UCSD-AML1 (cell line): ENCODE data around the gene MMP3.

Experiments used
- DNase-seq: peaks from one replicate; lab custom pipeline; 2025; ENCODE audit not compliant: unreplicated experiment; lab: John Stamatoyannopoulos, UW

The MMP3 gene

DNA sequence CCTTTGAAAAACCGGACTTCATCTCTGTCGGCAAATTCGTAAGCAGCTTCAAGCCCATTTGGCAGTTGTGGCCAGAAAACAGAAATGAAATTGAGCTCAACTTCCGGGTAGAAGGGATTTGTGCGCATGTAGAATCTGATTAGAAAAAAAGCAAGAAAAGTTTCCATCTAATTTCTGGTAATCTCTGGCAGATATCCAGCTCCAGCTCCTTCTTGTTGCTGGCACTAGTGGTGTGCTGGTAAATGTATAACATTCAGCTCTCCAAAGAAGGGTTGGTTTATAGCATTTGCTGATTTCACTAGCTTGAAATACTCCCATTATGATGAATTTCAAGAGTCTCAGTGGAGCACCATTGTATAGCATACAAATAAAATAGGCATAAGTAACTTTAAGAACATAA lies 50.8 kb downstream of the MMP3 start:
- no peak for DNase-seq

DNA sequence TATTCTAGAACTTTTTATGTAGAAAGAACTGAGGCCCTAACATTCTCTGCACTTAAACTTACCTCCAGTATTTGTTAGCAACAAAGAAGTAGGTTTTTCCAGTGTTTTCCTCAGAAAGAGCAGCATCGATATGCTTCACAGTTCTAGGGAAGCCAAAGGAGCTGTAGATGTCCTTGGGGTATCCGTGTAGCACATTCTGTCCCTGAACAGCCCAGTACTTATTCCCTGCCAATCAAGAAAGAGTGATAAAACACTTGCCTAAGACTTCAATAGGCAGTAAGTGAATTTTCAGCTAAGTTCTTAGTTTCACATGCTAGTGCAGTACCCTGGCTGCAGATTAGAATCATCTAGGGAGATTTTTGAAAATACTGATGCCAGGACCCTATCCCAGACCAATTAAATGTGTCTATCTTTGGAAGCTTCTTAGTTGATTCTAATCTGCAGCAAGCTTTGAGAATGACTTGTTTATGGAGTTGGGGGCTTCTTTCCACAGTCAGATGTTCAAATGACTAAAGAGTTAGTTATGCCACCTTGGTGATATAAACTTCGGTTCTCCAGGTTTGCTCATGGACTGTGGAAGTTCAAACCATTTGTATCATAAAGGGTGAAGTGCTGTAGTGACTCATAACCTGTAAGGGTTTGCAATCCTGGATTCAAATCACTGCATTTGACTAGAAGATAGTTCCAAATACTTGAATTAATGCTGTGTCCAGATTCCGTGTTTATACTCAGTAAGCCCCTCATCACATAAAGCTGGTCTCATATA lies 52.0 kb downstream of the MMP3 start:
- no peak for DNase-seq

DNA sequence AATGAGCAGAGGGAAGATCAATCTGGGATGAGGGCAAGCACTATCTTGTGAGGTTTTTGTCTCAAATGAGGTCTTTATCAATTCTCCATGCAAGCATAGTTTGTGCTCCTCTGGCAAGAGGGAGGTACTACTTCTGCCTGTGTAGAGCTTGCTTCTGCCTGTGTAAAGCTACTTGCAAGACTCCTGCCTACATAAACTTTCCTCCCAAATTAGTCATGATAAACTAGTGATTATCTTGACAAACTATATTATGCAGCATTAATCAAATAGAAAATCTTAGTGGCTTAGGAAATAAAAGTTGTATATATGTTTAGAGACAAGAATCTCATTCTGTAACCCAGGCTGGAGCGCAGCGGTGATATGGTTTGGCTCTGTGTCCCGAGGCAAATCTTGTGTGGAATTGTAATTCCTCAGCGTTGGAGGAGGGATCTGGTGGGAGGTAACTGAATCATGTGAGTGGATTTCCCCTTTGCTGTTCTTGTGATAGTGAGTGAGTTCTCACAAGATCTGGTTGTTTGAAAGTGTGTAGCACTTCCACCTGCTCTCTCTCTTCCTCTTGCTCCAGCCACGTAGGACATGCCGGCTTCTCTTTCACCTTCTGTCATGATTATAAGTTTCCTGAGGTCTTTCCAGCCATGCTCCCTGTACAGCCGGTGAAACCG lies 54.9 kb downstream of the MMP3 start:
- DNase-seq = no peak
